8988T (cell line): ENCODE measurements around the gene CRACR2B.
A peak's percentile ranks its signal among the peaks of the same experiment; 100 is the strongest.

Experiments
- DNase-seq: peaks from one replicate; pipeline ENCODE4 v3.0.0; 2011

The CRACR2B gene

GRCh38 chr11:794766-795633 is 32.7 kb upstream of the CRACR2B start:
- peak; percentile 86 for DNase-seq

GRCh38 chr11:795634-796564 is 31.8 kb upstream of the CRACR2B start:
- DNase-seq: peak; percentile 96

DNA sequence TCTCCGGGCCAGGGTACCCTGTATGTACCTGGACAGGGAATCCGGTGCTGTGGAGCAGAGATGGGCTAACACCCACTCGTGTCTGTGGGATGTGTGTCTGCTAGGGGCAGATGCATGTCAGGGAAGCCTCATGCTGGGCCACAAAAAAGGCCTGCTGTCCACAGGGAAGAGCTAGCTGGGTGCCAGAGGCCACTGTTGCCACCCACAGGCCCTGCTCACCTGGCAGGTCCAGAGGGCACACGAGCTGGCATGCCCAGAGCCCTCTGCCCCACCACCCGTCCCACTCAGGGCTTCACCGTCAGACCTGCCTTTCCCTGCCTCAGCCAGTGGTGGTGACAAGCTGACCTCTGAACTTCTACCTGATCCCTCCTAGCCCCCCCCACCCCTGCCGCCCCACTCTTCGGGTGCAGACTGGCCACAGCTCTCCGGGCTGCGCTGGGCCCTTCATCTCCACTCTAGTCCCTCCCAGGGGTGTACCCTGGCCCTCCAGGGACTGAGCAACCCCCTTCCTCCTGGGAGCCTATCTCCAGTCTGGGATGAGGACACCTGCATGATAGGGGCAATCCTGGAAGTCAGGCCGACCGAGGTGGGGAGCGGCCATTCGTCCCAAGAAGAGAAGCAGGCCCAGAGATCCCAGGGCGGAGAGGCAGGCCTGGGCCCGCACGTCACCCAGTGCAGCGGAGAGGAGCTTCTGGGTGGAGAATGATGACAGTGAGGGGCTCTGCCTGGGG is 31.0 kb upstream of the CRACR2B start:
- DNase-seq: no peak

DNA sequence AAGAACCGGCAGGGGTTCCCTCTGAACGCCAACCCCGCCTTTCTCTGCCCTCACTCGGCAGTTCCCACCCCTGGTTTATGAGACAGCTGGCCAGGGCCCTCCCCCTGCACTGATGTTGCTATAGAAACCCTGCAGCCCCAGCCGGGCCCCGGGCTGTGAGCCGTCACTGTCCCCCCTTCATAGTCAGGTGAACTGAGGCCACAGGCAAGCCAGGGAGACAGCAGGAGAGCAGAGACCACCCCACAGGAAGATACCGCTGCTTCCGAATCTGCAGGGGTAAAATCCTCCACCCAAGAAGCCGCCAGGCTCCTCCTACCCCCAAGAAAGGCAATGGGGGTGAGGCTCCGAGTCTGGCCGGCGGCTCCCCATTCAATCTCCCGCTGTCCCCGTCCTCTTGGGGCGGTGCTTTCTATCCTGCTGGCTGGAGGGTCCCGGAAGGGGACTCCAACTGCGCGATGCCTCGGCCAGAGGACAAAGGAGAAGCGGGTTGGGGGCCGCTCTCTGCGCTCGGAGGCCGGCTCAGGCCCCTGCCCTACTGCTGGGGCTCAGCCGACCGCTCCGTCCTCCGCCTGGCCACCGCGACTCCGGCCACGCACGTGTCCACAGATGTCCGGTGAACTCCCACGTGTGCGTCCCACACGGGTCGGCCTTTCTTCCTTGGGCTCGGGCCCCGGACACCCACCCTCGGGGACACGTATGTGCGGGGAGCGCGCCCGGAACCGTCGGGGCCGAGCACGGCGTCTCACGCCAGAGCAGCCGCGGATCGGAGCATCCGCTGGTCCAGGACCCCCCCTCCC is 30.2 kb upstream of the CRACR2B start:
- peak; percentile 97 for DNase-seq

DNA sequence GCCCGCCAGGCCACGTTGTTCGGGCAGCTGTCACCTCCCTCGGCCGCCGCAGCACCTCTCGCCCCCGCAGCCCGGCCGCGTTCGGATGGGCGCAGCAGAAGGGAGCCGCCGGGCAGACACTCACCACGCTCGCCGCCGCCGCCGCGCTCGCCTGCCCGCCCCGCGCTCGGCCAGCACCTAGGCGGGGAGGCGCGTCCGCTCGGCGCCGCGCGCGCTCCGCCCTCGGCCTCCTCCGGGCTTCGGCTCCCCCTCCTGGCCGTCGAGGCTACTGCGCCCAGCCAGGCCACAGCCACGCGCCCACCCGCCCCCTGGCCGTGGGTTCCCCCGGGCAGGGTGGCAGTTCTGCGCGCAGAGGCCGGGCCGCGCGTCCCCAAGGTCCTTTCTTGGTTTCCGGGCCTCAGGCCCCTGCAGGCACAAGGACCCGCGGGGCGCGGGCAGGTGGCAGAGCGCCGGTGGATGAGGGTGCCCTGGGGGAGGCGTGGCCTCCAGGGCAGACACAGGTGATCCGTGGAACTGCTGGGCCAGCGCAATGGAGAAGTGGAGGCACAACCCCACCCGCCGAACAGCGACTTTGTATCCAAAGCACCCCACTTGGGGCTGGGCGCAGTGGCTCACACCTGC is 29.5 kb upstream of the CRACR2B start, which contains the start of gene SLC25A22:
SLC25A22 (minus strand) TSS at position 189 of the 621 bp plus-strand sequence. CDS start 3,275 bp downstream, outside the sequence.
- peak; percentile 100 for DNase-seq

DNA sequence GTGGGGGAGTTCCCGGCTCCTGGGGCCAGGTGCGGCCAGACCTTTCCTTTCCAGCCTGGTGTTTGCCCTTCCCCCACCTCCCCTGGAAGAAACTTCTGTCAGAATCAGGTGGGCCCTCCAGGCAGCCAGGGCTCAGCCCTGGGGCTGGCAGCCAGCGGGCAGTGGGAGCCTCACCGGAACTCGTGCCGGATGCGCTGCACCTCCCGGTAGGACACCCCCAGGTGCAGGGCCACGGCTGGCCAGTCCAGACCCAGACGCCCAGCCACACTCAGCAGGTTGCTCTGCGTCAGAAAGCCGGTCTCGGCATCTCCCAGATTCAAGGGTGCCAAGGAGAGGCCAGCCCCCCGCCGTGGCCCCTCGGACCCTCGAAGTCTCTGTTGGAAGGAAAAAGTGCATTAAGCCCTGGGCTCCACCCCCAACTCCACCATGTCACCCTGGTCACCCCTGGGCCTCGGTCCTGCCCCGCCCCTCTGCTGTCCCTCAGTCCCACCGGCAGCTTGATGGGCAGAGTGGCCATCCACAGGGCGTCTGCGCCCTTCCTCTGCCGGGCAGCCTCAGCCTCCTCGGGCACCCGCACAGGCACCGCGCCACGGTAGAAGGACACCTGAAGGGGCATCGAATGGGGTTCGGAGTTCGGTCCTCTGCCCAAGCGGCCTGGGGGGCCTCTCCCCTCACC is 27.9 kb upstream of the CRACR2B start:
- no peak for DNase-seq

GRCh38 chr11:800473-800872 is 27.2 kb upstream of the CRACR2B start:
- no peak for DNase-seq

- DNase-seq: no peak
These were observed 26.5 kb upstream of the CRACR2B start for GRCh38 chr11:801097-801780.

DNA sequence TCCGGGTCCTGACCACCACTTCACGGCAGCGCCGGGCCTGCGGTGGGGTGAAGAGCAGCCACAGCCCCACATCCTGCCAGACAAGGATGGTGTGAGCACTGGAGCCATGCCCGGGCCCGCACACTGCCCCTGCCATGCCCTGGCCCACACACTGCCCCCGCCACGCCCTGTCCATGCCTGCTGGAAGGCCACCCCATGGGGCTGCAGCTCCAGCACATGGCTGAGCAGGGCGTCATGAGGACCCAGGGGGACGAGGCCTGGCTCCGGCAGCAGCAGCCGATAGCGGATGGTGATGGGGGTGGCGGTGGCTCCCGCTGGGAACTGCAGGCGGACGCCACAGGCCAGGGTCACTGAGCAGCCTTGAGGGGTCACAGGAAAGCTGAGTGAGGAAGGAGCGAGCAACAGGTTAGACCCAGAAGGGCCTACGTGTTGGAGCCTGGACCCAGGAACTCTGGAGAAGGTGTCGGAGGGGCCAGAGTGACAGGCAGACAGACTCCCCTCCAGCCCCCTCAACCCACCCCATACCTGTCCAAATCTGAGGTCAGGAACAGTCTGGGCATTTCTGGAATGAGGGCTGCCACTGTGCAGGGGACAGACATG is 25.6 kb upstream of the CRACR2B start:
- DNase-seq: no peak

DNA sequence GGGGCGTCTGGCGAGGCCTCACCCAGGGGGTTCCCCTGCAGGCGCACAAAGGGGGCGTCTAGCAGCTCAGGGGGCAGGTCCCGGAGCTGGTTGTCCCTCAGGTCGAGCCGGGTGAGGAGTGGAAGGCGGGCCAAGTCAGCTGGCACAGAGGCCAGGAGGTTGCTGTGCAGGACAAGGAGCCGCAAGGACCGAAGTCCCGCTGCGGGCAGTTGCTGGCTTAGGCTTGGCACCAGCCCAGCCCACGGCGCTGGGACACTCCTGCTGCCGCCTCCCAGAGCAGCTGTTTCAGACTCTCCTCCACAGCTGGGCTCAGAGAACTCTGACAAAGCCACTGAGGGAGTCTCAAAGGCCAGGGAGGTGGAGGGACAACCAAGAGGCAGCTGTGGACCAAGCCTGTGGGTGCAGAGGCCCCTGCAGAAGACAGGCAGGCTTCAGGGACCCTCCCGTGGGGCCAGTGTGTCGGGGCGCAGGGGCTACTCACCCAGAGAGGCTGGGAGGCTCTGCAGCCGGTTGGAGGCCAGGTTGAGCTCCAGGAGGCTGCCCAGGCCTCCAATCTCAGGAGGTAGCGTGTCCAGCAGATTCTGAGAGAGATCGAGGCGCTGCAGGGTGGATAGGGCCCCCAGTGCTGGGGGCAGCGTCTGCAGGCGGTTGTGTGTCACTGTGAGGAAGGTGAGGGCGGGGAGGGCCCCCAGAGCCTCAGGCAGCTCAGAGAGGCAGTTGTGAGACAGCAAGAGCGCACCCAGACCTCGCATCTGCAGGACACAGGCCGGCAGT is 24.8 kb upstream of the CRACR2B start:
- peak; percentile 61 for DNase-seq

- no peak for DNase-seq
These were observed 24.3 kb upstream of the CRACR2B start for GRCh38 chr11:803467-803742.

DNA sequence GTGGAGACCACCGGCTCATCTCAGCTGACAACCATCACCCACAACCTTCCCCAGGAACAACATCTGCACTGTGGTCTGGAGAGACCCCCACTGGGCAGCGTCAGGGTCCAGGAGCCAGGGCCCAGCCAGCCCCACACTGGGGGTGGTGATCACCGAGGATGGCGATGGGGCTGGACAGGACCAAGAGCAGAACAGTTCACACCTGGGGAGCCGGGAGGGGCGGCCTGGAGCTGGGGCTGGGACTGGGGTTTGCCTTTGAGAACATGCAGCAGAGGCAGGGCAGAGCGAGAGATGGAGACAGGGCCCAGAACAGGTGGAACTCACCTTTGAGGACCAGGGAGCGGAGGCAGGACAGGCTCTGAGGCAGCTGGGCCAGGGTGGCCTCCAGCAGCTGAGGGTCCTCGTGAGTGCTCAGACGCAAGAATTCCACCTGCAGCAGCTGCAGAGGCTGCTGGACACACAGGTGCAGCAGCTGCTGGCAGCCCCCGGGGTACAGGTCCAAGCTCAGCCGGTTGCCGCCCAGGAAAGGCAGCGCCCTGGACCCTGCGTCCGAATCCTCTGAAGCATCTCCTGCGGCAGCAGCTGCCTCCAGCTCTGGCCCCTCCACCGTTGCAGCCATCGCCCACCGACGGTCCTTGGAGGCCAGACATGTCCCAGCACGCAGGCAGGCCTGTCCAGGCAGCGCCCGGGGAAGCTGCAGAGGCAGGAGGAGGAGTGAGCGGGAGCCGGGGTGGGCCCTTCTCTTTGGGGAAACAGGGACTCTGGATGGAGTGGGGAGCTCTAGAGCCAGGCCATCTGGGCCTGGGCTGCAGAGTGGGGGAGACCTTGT is 23.7 kb upstream of the CRACR2B start:
- DNase-seq: peak; percentile 89

GRCh38 chr11:804599-804964 is 23.1 kb upstream of the CRACR2B start:
- no peak for DNase-seq

GRCh38 chr11:808427-809286 is 19.1 kb upstream of the CRACR2B start:
- DNase-seq: no peak

DNA sequence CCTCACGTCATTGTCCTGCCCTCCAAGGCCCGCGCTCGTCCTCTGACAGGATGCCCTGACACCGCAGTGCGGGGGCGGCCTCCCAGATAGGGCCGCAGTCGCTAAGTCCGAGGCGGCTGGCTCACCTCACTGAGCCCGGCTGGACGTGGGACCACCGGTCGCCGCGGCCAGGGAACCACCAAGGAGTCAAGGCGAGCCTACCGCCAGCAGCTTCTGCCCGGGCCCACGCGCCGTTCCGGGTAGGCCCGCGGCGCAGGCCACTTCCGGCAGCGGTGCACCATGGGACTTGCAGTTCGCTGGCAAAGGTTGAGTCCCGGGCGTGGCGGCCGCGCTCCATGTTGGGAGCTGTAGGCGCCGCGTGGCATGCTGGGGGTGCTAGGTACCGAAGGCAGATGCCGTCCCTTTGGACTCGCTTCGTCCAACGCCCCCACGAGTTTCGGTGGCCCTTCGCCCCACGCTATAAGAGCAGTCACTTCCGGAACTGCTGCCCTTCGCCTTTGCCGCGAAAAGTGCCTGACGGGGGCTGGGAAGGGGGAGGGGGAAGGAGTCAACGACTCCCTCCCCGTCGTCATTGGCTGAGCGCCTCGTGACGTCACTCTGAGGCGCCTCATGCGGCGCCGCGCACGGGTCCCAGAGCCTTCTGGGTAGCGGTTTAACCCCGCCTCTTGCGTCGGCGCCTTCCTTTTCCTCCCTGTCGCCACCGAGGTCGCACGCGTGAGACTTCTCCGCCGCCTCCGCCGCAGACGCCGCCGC is 18.3 kb upstream of the CRACR2B start, which contains the start of gene RPLP2:
RPLP2 (plus strand) TSS at position 681 of the 753 bp plus-strand sequence. CDS start 268 bp downstream, outside the sequence.
- peak; percentile 99 for DNase-seq

GRCh38 chr11:810040-810567 is 17.6 kb upstream of the CRACR2B start:
- DNase-seq: no peak
